TTC549 (cell line): Measurements from ENCODE around the gene NPEPPS.

Experiments
- FAIRE-seq: peaks from 2 replicates; lab custom pipeline; 2012; peaks lifted over from hg19 to GRCh38; lab: Jason Lieb, UNC

NPEPPS gene

DNA sequence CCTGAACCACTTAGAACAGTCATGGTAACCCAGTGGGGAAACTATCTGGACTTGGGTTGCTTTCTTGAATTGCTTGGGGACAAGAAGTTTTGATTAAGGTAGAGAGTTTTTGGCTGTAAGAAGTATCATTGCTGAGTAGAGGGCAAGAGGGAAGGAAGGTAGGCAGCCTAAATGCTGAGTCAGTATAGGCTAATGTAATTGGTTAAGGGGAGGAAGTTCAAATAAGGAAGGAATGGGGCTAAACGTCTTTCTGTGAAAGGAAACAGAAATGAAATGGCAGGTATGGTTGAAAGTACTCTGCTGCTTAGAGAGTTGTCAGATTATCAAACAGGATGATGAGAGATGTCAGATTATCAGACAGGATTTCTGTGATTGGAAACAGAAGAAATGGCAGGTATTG is 139.2 kb downstream of the NPEPPS start:
- FAIRE-seq = no peak
